Activated CD8-positive, alpha-beta memory T cell treated with anti-CD3 and anti-CD28 coated beads for 24 hours (primary cell): ENCODE measurements around the gene KRTAP5-8.
"Not testable (repeated sequence)": the region's sequence is repeated elsewhere in the genome, so short reads cannot be mapped to it uniquely, and the experiment has no call there.

Source experiments
- DNase-seq: peaks from one replicate; pipeline ENCODE4 v3.0.0-alpha.2; 2020

The KRTAP5-8 gene

DNA sequence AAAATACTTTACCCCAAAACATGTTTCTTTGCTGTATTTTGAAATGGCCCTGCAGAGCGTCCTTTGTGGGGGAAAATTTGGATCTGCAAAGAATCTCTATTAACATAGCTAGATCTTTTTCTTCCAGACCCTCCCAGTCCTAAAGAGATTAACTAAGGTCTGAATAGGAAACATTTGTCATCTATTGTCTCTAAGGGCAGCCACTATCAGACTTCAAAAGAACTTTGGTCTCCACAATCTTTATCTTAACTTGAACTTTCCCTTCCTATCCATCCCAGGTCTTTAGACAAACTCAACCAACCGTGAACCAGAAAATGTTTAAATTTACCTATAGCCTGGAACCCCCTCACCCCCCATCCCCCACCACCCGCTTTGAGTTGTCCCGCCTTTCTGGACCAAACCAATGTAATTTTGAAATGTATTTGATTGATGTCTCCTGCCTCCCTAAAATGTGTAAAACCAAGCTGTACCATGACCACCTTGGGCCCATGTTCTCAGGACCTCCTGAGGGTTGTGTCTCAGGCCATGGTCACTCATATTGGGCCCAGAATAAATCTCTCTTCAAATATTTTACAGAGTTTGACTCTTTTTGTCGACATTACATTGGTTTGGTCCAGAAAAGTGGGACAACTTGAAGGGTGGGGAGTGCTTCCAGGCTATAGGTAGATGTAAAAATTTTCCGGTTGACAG, 6.8 kb downstream of the KRTAP5-8 start:
- no peak for DNase-seq

DNA sequence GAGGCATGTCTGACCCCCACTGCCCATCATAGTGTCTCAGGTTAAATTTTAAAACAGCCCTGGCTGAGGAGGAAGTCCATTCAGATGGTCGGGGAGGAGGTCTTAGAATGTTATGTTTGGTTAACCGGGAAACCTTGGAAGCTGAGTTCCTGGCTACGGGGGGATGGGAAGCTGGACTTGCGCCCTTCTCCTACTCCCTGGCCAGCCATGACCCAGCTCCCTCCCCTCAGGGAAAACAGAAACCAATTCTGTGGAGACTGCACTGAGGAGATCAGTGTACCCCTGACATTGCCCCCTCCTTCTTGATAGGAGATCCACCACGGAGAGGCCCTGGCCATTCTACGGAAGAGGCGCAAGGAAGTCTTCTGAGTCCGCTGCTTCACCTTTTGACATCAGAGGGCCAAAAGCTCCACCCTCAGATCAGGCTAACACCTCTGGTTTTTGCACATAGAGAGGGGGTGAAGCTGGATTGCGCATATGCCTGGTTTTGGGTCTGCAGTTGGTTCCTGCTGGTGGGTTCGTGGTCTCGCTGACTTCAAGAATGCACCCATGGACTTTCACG, 7.7 kb downstream of the KRTAP5-8 start:
- no peak for DNase-seq

DNA sequence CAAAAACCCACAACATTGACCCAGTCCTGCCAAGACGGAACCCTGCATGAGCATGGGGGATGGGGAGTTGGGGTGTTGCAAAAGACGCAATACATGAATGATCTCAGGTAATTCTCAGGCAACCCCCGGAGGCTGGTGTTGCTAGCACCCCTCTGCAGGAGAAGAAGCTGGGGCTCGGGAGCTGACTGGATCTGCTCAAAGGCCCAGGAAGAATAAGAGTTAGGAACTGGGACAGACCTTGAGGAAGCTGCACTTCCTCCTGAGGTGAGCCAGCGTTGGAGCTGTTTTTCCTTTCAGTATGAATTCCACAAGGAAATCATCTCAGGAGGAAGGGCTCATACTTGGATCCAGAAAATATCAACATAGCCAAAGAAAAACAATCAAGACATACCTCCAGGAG, 10.3 kb downstream of the KRTAP5-8 start, which contains the start of gene KRTAP5-9:
TSS of gene KRTAP5-9 (plus strand) at position 301 of the 400 bp plus-strand sequence. CDS start 238 bp downstream, outside the sequence.
- DNase-seq, result no peak

DNA sequence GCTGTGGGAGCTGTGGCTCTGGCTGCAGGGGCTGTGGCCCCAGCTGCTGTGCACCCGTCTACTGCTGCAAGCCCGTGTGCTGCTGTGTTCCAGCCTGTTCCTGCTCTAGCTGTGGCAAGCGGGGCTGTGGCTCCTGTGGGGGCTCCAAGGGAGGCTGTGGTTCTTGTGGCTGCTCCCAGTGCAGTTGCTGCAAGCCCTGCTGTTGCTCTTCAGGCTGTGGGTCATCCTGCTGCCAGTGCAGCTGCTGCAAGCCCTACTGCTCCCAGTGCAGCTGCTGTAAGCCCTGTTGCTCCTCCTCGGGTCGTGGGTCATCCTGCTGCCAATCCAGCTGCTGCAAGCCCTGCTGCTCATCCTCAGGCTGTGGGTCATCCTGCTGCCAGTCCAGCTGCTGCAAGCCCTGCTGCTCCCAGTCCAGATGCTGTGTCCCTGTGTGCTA, 10.9 kb downstream of the KRTAP5-8 start:
- DNase-seq, result no peak

DNA sequence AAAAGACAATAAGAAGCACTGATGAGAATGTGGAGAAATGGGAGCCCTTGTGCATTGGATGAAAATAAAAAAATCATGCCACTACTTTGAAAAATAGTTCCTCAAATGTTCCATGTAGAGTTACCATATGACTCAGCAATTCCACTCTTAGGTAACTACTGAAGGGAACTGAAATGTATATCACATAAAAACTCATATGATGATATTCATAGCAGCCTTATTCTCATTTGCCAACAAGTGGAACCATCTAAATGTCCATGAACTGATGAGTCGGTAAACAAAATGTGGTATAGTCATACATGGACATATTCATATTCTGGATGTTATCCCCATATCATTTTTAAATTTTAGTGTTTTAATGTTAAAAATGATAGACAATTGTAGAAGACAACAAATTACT, 13.9 kb downstream of the KRTAP5-8 start:
- DNase-seq, result no peak

DNA sequence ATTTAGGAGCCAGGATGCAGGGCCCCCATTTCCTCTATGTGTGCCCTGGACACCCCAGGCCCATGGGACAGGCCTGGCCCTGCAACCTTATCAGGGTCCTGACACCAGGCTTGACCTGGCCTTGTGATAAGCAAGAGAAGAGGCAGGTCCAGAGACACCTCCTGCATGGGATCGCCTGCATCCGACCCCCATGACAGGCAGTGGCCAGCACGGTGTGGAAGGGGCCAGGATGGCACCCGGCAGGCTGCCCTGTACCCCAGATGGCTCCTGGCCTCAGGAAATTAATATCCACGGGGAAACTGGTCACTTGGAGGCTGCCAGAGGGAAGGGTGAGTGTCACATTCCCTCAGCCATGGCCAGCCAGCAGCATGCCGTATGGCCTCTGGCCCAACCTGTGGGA, 17.2 kb downstream of the KRTAP5-8 start:
- DNase-seq, result no peak

DNA sequence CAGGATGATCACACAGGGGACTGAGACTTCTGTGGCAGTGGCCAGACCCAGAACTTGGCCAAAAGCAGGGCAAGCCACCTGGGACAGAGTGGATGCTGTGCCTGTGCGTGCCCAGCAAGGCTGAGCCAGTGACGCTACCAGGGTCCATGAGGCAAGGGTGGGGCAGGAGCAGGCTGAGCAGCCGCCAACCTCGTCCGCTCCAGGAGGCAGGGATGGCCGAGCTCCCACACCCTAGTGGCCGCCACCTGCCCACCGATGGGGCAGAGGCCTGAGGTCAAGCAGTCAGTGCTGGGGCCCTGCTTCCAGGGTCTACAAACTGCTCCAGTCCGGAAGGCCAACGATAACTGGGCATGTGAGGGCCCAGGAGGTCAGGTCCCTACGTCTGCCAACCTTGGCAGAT, 17.7 kb downstream of the KRTAP5-8 start:
- no peak for DNase-seq

DNA sequence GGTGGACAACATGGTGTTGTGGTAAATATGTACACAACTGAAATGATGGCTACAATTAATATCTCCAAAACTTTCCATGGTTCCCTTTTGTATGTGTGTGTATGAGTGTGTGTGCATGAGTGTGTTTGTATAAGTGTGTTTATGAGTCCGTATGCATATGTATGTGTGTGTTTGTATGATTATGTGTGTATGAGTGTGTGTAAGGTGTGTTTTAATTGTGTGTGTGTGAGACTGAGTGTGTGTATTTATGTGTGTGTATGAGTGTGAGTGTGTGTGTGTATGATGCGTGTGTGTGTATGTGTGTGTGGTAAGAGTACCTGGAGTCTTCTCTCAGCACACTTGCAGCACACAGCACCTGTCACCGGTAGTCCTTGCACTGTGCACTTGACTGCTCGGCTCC, 18.2 kb downstream of the KRTAP5-8 start:
- DNase-seq, result no peak

DNA sequence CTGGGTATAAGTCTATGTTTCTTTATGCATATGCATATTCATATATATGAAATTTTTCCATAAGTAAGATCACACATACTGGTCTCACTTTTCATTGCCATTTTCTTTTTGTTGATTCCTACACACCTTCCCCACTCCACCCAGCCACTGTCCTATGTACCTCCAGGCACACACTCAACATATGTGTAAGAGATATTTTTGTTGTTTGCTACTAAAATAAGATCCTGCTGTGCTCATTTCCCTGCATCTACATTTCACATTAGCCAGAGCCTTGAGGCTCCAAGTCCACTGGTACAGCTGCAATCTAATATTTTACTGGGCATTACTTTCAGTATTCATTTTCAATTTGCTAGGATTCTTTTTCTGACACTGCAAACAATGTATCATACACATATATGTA, 19.4 kb downstream of the KRTAP5-8 start:
- no peak for DNase-seq

DNA sequence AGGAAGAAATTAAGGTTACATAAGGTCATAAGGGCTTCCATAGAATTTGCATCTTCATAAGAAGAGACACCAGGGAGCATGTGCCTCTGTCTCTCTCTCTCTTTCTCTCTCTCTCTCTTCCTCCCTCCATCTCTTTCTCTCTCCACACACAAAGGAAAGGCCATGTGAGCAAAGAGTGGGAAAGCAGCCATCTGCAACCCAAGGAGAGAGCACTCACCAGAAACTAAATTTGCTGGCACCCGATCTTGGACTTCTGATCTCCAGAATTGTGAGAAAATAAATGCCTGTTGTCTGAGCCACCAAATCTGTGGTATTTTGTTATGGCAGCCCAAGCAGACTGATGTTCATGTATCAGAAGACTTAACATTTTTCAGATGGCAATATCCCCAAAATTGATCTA, 21.2 kb downstream of the KRTAP5-8 start:
- no peak for DNase-seq

DNA sequence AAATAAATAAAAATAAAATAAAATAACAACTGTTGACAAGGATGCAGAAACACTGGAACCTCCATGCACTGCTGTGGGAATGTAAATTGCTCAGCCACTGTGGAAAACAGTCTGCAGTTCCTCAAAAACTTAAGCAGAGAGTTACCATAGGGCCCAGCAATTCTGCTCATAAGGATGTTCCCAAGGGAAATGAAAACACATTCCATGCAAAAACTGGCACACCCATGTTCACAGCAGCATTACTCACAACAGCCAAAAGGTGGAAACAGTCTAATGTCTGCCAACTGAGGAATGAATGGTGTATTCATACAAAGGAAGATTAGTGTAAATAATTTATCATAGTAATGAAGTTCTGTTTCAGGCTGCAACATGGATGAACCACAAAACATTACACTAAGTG, 24.3 kb downstream of the KRTAP5-8 start:
- DNase-seq, result no peak

DNA sequence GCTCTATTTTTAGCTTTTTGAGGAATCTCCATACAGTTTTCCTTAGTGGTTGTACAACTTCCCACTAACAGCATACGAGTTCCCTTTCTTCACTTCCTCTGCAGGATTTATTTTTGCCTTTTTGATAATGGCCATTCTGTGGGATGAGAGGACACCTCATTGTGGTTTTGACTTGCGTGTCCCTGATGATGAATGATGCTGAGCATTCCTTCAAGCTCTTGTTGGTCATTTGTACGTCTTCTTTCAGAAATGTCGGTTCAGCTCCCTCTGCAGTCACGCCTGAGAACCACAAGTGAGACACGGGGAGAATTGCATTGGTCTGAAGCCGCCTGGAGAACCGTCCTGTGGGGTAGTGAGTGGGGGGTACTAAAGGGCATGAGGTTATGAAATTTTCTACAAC, 25.6 kb downstream of the KRTAP5-8 start:
- DNase-seq, result no peak

DNA sequence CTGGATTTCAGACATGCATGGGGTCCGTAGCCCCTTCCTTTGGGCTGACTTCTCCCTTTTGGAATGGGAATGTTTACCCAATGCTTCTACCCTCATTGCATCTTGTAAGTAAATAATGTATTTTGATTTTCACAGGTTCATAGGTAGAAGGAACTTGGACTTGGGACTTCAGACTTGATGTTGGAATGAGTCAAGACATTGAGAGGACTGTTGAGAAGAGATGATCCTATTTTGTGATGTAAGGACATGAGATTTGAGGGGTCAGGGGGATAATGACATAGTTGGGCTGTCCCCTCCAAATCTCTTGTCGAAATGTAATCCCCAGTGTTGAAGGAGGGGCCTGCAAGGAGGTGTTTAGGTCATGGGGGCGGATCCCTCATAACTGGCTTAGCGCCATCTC, 26.6 kb downstream of the KRTAP5-8 start:
- no peak for DNase-seq

DNA sequence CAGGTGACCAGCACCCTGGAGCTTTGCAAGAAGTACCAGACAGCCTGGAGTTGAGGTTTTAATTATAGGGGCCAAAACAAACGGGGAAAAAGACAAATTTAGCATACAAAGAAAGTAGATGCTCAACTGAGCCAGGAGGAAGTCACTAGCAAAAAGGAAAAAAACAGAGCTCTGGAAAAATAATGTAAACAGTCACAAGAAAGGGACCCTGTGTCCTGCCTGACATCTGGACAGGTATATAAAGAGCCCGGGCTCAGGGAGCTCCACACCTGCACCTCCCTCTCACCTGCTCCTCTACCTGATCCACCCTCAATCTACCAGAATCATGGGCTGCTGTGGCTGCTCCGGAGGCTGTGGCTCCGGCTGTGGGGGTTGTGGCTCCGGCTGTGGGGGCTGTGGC, 27.4 kb downstream of the KRTAP5-8 start, which contains the start of gene KRTAP5-10:
TSS of gene KRTAP5-10 (plus strand) at position 301 of the 400 bp plus-strand sequence. CDS start at position 326, 25 bp downstream.
- no peak for DNase-seq

DNA sequence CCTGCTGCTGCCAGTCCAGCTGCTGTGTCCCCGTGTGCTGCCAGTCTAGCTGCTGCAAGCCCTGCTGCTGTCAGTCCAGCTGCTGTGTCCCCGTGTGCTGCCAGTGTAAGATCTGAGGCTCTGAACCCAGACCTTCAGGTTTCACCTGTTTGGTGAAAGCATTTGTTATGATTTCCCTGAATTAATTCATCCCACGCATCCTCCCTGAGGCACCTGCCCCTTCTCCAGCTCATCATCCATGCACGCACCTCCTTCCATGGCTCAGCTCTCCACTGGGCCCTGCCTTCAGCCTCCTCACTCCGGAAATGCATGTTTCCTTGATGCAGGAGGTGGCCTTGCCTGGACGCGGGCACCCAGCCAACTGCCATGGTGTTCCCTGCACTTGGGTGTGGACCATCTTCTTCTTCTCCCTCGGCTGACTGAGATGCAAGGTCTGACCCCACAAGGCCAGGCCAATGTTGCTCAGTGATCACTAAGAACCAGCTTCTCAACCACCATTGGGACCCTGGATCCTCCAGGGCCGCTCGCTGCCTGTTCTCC, 28.3 kb downstream of the KRTAP5-8 start:
- no peak for DNase-seq

DNA sequence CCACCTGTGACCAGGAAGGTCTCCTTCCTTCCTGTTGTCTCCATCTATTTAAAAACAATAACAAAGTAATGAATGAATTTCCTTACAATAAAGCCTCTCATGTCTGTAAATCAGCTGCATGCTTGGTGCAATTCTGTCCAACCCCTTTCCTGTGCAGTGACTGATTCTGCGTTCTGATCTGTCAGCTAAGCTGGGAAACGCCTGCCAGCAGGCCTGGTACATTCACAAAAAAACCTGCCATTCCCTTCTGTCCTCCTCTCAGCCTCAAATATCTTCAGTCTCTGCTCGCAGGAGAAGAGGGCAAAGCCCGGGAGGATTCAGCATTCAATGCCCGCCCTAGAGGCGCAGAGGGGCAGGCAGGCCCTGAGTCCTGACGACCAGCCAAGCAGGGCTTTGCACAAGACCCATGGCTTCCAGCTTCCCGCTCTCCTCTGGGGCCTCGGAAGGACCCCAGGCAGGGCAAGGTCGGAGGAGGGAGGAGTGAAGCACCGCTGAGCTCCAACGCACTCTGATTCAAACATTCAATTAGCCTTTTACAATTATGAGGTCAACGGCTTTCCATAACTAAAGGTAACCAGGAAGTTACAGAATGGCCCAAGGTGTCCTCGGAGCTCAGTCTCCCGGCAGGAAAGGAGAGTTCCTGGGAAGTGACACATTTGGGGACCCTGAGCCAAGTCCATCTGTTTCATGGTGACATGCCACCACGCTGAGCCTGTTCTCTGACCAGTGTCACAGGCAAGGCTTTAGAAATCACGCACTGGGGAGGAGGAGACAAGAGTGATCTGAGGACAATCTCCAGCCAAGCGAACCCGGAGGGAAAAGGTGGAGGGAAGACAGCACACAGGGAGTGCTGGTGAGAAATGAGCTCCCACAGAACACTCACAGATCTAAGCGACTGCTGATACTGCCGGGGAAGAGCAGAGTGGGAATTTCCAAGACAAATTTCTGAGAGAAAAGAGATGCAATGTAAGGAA, 29.1 kb downstream of the KRTAP5-8 start:
- not testable (repeated sequence) for DNase-seq

DNA sequence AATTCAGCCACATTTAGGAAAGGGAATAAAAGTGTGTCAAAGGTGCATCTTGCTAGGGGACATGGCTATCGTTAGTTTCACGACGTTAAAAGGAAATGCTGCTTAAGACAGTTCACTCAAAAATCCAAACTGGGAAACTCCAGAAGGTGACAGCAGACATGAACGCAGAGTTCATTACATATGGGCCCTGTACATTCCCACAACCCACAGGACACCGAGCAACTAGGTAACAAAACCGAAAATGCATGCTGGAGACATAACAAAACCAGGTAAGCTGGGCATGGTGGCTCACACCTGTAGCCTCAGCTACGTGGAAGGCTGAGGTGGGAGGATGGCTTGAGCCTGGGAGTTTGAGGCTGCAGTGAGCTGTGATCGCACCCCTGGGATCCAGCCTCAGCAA, 29.8 kb downstream of the KRTAP5-8 start:
- DNase-seq, result not testable (repeated sequence)

DNA sequence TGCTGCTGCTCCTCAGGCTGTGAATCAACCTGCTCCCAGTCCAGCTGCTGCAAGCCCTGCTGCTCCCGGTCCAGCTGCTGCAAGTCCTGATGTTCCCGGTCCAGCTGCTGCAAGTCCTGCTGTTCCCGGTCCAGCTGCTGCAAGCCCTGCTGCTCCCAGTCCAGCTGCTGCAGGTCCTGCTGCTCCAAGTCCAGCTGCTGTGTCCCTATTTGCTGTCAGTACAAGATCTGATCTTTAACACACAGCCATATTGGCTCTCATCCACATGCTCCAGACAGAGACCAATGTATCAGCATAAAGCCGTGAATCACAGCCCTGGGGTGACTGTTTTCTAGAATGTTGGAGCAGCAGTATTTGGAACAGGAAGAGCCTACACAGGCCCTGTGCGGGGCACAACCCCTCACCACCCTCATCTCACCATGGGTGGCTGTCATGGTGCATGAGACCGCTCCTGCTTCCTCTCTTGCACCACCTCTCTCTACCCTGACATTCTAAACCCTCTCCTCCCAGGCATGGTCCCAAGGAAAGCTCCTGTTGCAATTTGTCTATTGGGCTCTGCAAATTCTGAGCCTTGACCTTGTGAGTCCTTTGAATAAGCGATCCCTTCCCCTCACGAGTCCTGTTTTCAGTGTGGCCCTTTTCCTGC, 31.0 kb downstream of the KRTAP5-8 start:
- DNase-seq, result no peak

DNA sequence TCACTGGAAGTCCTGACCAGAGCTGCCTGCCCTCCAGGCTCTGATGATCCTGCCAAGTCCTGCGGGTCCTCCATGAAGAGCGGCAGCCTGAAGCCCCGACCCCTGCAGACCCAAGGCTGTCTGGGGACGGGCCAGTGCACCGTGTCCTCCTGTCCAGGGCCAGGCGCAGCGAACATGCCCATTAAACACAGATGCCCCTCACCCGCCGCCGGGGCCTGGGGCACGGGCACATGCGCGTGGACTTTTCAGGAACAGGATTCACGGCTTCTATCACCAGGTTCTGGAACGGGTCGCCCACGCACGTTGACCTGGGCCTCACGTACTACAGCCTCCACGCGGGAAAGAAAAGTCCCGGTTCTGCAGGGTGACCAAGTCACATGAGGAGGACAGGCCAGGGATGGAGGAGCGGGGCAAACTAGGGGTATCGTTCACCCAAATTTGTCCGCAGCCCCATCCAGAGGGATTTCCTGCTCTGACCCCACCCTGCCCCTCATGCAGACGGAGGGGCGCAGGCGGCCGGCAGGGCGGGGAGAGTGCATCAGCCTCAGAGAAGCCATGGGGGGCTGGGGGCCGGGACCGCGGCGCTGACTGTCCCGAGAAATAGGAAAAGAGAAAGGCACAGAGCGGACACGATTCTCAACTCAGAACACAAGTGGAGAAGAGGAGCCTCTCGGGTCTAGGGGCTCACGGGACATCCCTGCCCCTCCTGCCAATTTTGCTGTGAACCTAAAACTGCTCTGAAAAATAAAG, 33.5 kb downstream of the KRTAP5-8 start:
- DNase-seq, result not testable (repeated sequence)

DNA sequence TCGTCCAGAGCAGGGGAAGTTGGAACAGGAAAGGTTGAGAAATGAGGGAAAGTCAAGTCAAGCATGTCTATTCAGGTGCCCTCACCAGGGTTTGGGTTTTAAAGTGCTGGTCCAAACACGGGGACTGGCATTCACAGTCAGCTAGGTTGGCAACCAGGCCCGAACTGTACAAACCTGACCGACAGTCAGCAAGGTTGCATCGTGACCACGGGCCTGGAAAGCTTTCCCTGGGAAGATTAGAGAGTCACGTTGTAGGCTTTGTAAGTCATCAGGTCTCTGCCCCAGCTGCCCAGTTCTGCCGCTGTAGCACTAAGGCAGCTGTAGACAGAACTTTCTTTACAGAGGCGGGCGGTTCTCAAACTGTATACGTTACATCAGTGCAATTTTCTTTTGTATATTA, 35.0 kb downstream of the KRTAP5-8 start:
- DNase-seq, result no peak

DNA sequence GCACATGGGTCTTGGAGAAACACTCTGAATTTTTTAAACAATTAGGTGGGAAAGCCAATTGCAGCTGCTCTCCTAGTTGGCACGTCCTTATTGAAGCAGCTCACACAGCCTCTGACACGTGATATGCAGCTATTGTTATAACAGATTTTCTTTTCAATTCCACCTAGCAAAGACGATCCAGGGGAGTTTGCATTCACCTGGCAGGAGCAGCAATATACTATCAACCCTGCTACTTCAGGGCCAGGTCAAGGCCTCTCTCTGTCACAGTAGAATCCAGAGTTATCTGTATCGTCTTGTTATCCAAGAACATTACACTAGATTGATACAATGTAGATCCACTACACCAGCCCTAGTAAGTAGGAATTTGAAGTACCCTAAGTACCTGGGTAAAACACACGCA, 36.6 kb downstream of the KRTAP5-8 start:
- DNase-seq, result no peak
